Measurements from ENCODE around the gene C9orf85.

- no peak for TF ChIP-seq CTCF (IDR thresholded peaks at IDR 0.05)
- TF ChIP-seq ZFX (IDR thresholded peaks at IDR 0.05; ENCODE audit: borderline replicate concordance): no peak
These were observed 21.3 kb upstream of the C9orf85 start for GRCh38 chr9:71890042-71890679.

Measured in 22Rv1 (cell line).